WTC11 (cell line): ENCODE results near the gene BCAS2. TPM values are rescaled to one million over a fixed set of nuclear protein-coding genes. Genes with fewer than 3 reads are reported as not detected.

Experiments
- ATAC-seq: fragments of 200-7000 bp; cut with Tn5 transposase; 2 replicates; pipeline ENCODE4 v1.10.0; 2021; ENCODE audit warnings: mild to moderate bottlenecking, moderate library complexity
- CTCF ChIA-PET: fragments of 300-600 bp; sonication (Branson Sonifier 250); formaldehyde crosslinking; loops from one replicate; lab custom pipeline; 2021; ENCODE audit warnings: antibody characterized with exemption; lab: Charles Lee
- POLR2A ChIA-PET: fragments of 350-600 bp; sonication (Branson Sonifier 250); formaldehyde crosslinking; loops from one replicate; lab custom pipeline; 2021; ENCODE audit warnings: antibody characterized with exemption; lab: Charles Lee
- DNase-seq: peaks from one replicate; pipeline ENCODE4 v3.0.0; 2021; ENCODE audit warnings: low spot score
- H3K27ac Mint-ChIP-seq: 2 replicates; pipeline ENCODE4 v1.8.0; 2021; ENCODE audit warnings: mixed read lengths
- H3K27me3 Mint-ChIP-seq: 2 replicates; pipeline ENCODE4 v1.8.0; 2021; ENCODE audit warnings: low read depth, mild to moderate bottlenecking, moderate library complexity, mixed read lengths
- H3K36me3 Mint-ChIP-seq: 2 replicates; pipeline ENCODE4 v1.8.0; 2021; ENCODE audit warnings: mixed read lengths
- H3K4me1 Mint-ChIP-seq: 2 replicates; pipeline ENCODE4 v1.8.0; 2022; ENCODE audit warnings: mixed read lengths
- H3K4me3 Mint-ChIP-seq: 2 replicates; pipeline ENCODE4 v1.8.0; 2021; ENCODE audit warnings: mild to moderate bottlenecking, moderate library complexity, mixed read lengths
- H3K9me3 Mint-ChIP-seq: 2 replicates; pipeline ENCODE4 v1.8.0; 2021; ENCODE audit warnings: mixed read lengths
- ETV6 ChIP-seq: sonication (generic); formaldehyde crosslinking; IDR thresholded peaks from 2 replicates; pipeline ENCODE4 v1.8.1; 2022; ENCODE audit warnings: mild to moderate bottlenecking, missing genetic modification reagents
- FOXJ3 ChIP-seq: sonication (generic); formaldehyde crosslinking; IDR thresholded peaks from 2 replicates; pipeline ENCODE4 v1.9.0; 2021; ENCODE audit warnings: missing genetic modification reagents, mild to moderate bottlenecking, borderline replicate concordance
- GRHL2 ChIP-seq: fragments of 250-450 bp; sonication (Bioruptor Pico); IDR thresholded peaks from 2 replicates; pipeline ENCODE4 v1.8.0; 2022; ENCODE audit warnings: mild to moderate bottlenecking, moderate library complexity; ENCODE audit not compliant: insufficient replicate concordance, severe bottlenecking
- NFYB ChIP-seq: sonication (generic); formaldehyde crosslinking; conservative IDR thresholded peaks from 2 replicates; pipeline ENCODE4 v1.8.0; 2022; ENCODE audit warnings: low read depth, missing genetic modification reagents
- NR1H2 ChIP-seq: sonication (generic); formaldehyde crosslinking; IDR thresholded peaks from 2 replicates; pipeline ENCODE4 v1.9.0; 2021; ENCODE audit warnings: mild to moderate bottlenecking, moderate library complexity, missing genetic modification reagents
- NR2C2 ChIP-seq: sonication (generic); formaldehyde crosslinking; IDR thresholded peaks from 2 replicates; pipeline ENCODE4 v1.8.0; 2022; ENCODE audit warnings: mild to moderate bottlenecking, missing genetic modification reagents
- OVOL2 ChIP-seq: fragments of 250-450 bp; sonication (Bioruptor Pico); IDR thresholded peaks from 2 replicates; pipeline ENCODE4 v1.9.0; 2021; ENCODE audit warnings: mild to moderate bottlenecking, borderline replicate concordance
- SP1 ChIP-seq: sonication (generic); formaldehyde crosslinking; conservative IDR thresholded peaks from 2 replicates; pipeline ENCODE4 v1.8.1; 2022; ENCODE audit warnings: missing genetic modification reagents
- ZNF121 ChIP-seq: sonication (generic); formaldehyde crosslinking; IDR thresholded peaks from 2 replicates; pipeline ENCODE4 v1.8.0; 2023; ENCODE audit warnings: missing genetic modification reagents
- ZNF219 ChIP-seq: sonication (generic); formaldehyde crosslinking; IDR thresholded peaks from 2 replicates; pipeline ENCODE4 v1.8.0; 2023; ENCODE audit warnings: missing genetic modification reagents, mild to moderate bottlenecking, borderline replicate concordance
- ZNF263 ChIP-seq: sonication (generic); formaldehyde crosslinking; IDR thresholded peaks from 2 replicates; pipeline ENCODE4 v1.8.1; 2022; ENCODE audit warnings: low read depth, mild to moderate bottlenecking, moderate library complexity, missing genetic modification reagents
- ZNF416 ChIP-seq: fragments of 250-450 bp; sonication (Bioruptor Pico); IDR thresholded peaks from 2 replicates; pipeline ENCODE4 v1.9.0; 2021; ENCODE audit warnings: mild to moderate bottlenecking, inconsistent platforms
- total RNA-seq: library from RNA; stranded (reverse); gene quantifications from 3 replicates; pipeline ENCODE4 v1.2.3, GENCODE V29; 2021
- TF ChIP-seq, protein P1 (sequence below): sonication (generic); formaldehyde crosslinking; IDR thresholded peaks from 2 replicates; pipeline ENCODE4 v1.8.0; 2022; ENCODE audit warnings: missing genetic modification reagents
- TF ChIP-seq, protein P2 (sequence below): fragments of 250-450 bp; sonication (Bioruptor Pico); IDR thresholded peaks from 2 replicates; pipeline ENCODE4 v1.9.0; 2021; ENCODE audit warnings: mild to moderate bottlenecking, borderline replicate concordance
- TF ChIP-seq, protein P3 (sequence below): sonication (generic); formaldehyde crosslinking; IDR thresholded peaks from 2 replicates; pipeline ENCODE4 v1.8.1; 2023; ENCODE audit warnings: mild to moderate bottlenecking, moderate library complexity, missing genetic modification reagents

Gene BCAS2
- total RNA-seq, 1 experiment from 2014 or later, result 39.0 TPM

DNA sequence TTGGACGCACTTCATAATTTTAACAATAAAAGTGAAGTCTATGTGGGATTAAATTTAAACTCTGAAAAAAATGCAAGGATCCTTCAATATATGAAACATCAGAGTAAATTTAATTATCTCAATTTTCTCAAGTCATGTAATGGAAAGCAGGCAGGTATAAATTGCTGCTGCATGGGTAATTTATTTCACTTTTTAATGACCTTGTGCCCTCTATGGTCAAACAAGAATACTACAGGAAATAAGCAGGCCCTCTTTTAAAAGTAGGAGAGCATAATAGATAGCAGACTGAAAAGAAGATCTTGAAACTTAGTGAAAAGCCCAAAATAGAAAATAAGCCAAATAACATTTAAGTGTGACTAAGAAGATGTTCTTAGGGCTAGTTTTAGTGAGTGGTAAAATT lies 22.9 kb downstream of the BCAS2 start:
- Mint-ChIP-seq H3K36me3 (peaks cover 12% of the 10 kb centered on the region; the same call in 1 of the 2 replicates), H3K27ac (no peak overlapping the region), H3K4me1 (no peaks in the 10 kb centered on the region), H3K27me3 (no peaks in the 10 kb centered on the region), H3K9me3 (peaks cover 15% of the 10 kb centered on the region), H3K4me3 (no peak overlapping the region)
- ChIA-PET POLR2A (no interaction called here), CTCF (interaction anchor here (0.6 to 1.9 kb wide), 2 partner anchors 92 to 212 kb away, joined by 3 to 8 read pairs; no protein-coding TSS in a partner anchor)
- no peak for TF ChIP-seq ZNF416
- TF ChIP-seq GRHL2 (CRISPR knock-in tag), result no peak
- TF ChIP-seq, protein P1, sequence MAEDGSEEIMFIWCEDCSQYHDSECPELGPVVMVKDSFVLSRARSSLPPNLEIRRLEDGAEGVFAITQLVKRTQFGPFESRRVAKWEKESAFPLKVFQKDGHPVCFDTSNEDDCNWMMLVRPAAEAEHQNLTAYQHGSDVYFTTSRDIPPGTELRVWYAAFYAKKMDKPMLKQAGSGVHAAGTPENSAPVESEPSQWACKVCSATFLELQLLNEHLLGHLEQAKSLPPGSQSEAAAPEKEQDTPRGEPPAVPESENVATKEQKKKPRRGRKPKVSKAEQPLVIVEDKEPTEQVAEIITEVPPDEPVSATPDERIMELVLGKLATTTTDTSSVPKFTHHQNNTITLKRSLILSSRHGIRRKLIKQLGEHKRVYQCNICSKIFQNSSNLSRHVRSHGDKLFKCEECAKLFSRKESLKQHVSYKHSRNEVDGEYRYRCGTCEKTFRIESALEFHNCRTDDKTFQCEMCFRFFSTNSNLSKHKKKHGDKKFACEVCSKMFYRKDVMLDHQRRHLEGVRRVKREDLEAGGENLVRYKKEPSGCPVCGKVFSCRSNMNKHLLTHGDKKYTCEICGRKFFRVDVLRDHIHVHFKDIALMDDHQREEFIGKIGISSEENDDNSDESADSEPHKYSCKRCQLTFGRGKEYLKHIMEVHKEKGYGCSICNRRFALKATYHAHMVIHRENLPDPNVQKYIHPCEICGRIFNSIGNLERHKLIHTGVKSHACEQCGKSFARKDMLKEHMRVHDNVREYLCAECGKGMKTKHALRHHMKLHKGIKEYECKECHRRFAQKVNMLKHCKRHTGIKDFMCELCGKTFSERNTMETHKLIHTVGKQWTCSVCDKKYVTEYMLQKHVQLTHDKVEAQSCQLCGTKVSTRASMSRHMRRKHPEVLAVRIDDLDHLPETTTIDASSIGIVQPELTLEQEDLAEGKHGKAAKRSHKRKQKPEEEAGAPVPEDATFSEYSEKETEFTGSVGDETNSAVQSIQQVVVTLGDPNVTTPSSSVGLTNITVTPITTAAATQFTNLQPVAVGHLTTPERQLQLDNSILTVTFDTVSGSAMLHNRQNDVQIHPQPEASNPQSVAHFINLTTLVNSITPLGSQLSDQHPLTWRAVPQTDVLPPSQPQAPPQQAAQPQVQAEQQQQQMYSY (CRISPR knock-in tag), result no peak
- TF ChIP-seq NR1H2 (CRISPR knock-in tag), result no peak
- no peak for TF ChIP-seq NR2C2 (CRISPR knock-in tag)
- TF ChIP-seq, protein P2, sequence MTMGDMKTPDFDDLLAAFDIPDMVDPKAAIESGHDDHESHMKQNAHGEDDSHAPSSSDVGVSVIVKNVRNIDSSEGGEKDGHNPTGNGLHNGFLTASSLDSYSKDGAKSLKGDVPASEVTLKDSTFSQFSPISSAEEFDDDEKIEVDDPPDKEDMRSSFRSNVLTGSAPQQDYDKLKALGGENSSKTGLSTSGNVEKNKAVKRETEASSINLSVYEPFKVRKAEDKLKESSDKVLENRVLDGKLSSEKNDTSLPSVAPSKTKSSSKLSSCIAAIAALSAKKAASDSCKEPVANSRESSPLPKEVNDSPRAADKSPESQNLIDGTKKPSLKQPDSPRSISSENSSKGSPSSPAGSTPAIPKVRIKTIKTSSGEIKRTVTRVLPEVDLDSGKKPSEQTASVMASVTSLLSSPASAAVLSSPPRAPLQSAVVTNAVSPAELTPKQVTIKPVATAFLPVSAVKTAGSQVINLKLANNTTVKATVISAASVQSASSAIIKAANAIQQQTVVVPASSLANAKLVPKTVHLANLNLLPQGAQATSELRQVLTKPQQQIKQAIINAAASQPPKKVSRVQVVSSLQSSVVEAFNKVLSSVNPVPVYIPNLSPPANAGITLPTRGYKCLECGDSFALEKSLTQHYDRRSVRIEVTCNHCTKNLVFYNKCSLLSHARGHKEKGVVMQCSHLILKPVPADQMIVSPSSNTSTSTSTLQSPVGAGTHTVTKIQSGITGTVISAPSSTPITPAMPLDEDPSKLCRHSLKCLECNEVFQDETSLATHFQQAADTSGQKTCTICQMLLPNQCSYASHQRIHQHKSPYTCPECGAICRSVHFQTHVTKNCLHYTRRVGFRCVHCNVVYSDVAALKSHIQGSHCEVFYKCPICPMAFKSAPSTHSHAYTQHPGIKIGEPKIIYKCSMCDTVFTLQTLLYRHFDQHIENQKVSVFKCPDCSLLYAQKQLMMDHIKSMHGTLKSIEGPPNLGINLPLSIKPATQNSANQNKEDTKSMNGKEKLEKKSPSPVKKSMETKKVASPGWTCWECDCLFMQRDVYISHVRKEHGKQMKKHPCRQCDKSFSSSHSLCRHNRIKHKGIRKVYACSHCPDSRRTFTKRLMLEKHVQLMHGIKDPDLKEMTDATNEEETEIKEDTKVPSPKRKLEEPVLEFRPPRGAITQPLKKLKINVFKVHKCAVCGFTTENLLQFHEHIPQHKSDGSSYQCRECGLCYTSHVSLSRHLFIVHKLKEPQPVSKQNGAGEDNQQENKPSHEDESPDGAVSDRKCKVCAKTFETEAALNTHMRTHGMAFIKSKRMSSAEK (CRISPR knock-in tag), result no peak
- no peak for TF ChIP-seq ZNF219
- no peak for TF ChIP-seq ETV6
- TF ChIP-seq FOXJ3 (CRISPR knock-in tag), result no peak
- DNase-seq, result no peak
- peak; percentile 41; the same call in 1 of the 2 replicates for ATAC-seq

DNA sequence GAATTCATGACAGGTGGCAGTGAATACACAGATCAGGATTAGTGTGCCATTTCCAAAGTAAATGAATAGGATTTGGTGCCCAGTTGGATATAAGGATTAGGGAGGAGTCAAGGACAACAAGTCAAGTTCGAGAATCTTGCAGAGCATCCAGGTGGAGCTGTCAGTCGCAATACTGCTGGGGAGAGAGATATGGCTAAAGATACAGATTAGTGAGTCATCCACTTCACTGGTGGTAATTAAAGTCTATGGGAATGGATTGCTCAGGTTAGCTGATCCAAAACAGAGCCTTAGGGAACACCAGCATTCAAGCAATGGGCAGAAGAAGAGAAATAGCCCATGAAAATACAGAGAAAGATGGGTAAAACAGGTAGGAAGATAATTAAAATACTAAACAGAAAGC lies 26.8 kb downstream of the BCAS2 start:
- H3K4me3 Mint-ChIP-seq, result no peak overlapping the region
- H3K27ac Mint-ChIP-seq, result no peak overlapping the region
- DNase-seq, result no peak
- ATAC-seq, result no peak
- ChIA-PET CTCF (interaction anchor here (1.2 to 1.6 kb wide), 2 partner anchors 20 to 208 kb away, joined by 3 to 5 read pairs; no protein-coding TSS in a partner anchor), POLR2A (no interaction called here)
- no peaks in the 10 kb centered on the region for H3K4me1 Mint-ChIP-seq
- H3K27me3 Mint-ChIP-seq, result no peaks in the 10 kb centered on the region; the same call in 1 of the 2 replicates
- no peaks in the 10 kb centered on the region for H3K36me3 Mint-ChIP-seq
- no peak for TF ChIP-seq NFYB (CRISPR knock-in tag)
- TF ChIP-seq SP1 (CRISPR knock-in tag), result no peak
- TF ChIP-seq, protein P3, sequence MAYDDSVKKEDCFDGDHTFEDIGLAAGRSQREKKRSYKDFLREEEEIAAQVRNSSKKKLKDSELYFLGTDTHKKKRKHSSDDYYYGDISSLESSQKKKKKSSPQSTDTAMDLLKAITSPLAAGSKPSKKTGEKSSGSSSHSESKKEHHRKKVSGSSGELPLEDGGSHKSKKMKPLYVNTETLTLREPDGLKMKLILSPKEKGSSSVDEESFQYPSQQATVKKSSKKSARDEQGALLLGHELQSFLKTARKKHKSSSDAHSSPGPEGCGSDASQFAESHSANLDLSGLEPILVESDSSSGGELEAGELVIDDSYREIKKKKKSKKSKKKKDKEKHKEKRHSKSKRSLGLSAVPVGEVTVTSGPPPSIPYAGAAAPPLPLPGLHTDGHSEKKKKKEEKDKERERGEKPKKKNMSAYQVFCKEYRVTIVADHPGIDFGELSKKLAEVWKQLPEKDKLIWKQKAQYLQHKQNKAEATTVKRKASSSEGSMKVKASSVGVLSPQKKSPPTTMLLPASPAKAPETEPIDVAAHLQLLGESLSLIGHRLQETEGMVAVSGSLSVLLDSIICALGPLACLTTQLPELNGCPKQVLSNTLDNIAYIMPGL (CRISPR knock-in tag), result no peak
- TF ChIP-seq OVOL2 (CRISPR knock-in tag), result no peak
- no peak for TF ChIP-seq ZNF263
- TF ChIP-seq ZNF121, result no peak
- TF ChIP-seq FOXJ3 (CRISPR knock-in tag), result no peak
- TF ChIP-seq, all 79 proteins: peak for 0
- no peaks in the 10 kb centered on the region for H3K9me3 Mint-ChIP-seq
